ENCODE results near the gene RTN4IP1.

GRCh38 chr6:106619223-106619622 lies 10.1 kb downstream of the RTN4IP1 start:
- no peak for TF ChIP-seq ZBTB10 (CRISPR knock-in tag; IDR thresholded peaks at IDR 0.05; ENCODE audit: borderline replicate concordance)
- no peak for TF ChIP-seq ZXDC (CRISPR knock-in tag; IDR thresholded peaks at IDR 0.05)
- TF ChIP-seq ZNF18 (CRISPR knock-in tag; IDR thresholded peaks at IDR 0.05; ENCODE audit: insufficient replicate concordance): no peak
- no peak for TF ChIP-seq SKIL (CRISPR knock-in tag; IDR thresholded peaks at IDR 0.05; ENCODE audit: borderline replicate concordance)

Data from HepG2 (cell line).